SK-N-SH (cell line): ENCODE measurements around the gene ZNF136. TPM values are rescaled to one million over a fixed set of nuclear protein-coding genes. Genes with fewer than 3 reads are reported as not detected.

ENCODE experiments used
- CTCF ChIA-PET: fragments of 300-600, 350-600 bp; formaldehyde crosslinking; extraction: SDS; loops from one replicate; lab custom pipeline; 2021; lab: Yijun Ruan, JAX
- POLR2A ChIA-PET: fragments of 350-600 bp; sonication (Branson Sonifier 250); formaldehyde crosslinking; extraction: SDS; loops from one replicate; lab custom pipeline; 2020; ENCODE audit warnings: antibody characterized with exemption, inconsistent platforms; lab: Yijun Ruan, JAX
- DNase-seq: peaks from one replicate; pipeline ENCODE4 v3.0.0; 2012
- H2AFZ ChIP-seq: fragments of 200-600 bp; sonication (generic); 2 replicates; pipeline ENCODE4 v1.8.1; 2016; ENCODE audit warnings: antibody characterized with exemption, mild to moderate bottlenecking, low read depth
- H3F3A ChIP-seq: fragments of 200-600 bp; sonication (generic); replicated peaks from 2 replicates; pipeline ENCODE3; 2016; ENCODE audit warnings: antibody characterized with exemption, mild to moderate bottlenecking; ENCODE audit not compliant: insufficient read depth
- H3K27ac ChIP-seq, 2 experiments: fragments of 200-500 bp in 1 of 2; fragments of 200-600 bp in 1 of 2; sonication (Bioruptor generic) in 1 of 2; sonication (generic), shearing (Covaris generic) in 1 of 2; 2 replicates each; pipeline versions ENCODE4 v1.5.1 to v1.6.1; 2014 to 2016; ENCODE audit warnings: low read depth in 2 of 2, inconsistent platforms in 1 of 2, low read length in 1 of 2, mild to moderate bottlenecking in 1 of 2, mixed read lengths in 1 of 2
- H3K27me3 ChIP-seq: fragments of 200-600 bp; sonication (generic), shearing (Covaris generic); 2 replicates; pipeline ENCODE4 v1.6.1; 2016; ENCODE audit warnings: mixed run types; ENCODE audit not compliant: insufficient read depth
- H3K36me3 ChIP-seq, 2 experiments: fragments of 200-500 bp in 1 of 2; fragments of 200-600 bp in 1 of 2; sonication (Bioruptor generic) in 1 of 2; sonication (generic) in 1 of 2; replicated peaks in 1 of 2; 2 replicates each; pipeline versions ENCODE3 to v1.5.1; 2014 to 2016; ENCODE audit warnings: low read length in 1 of 2, mild to moderate bottlenecking in 1 of 2; ENCODE audit not compliant: insufficient read depth in 2 of 2, control insufficient read depth in 1 of 2
- H3K4me1 ChIP-seq, 2 experiments: fragments of 200-500 bp in 1 of 2; fragments of 200-600 bp in 1 of 2; sonication (Bioruptor generic) in 1 of 2; sonication (generic), shearing (Covaris generic) in 1 of 2; 2 replicates each; pipeline versions ENCODE4 v1.5.1 to v1.6.1; 2014 to 2016; ENCODE audit warnings: low read depth in 1 of 2, low read length in 1 of 2, mixed run types in 1 of 2; ENCODE audit not compliant: insufficient read depth in 2 of 2, control insufficient read depth in 1 of 2
- H3K4me2 ChIP-seq: fragments of 200-600 bp; sonication (generic), shearing (Covaris generic); 2 replicates; pipeline ENCODE4 v1.6.1; 2017; ENCODE audit warnings: mixed run types
- H3K4me3 ChIP-seq, 2 experiments: fragments of 200-500 bp in 1 of 2; fragments of 200-600 bp in 1 of 2; sonication (Bioruptor generic) in 1 of 2; sonication (generic), shearing (Covaris generic) in 1 of 2; 2 replicates each; pipeline versions ENCODE4 v1.5.1 to v1.8.1; 2014 to 2016; ENCODE audit warnings: low read depth in 2 of 2, inconsistent platforms in 1 of 2, low read length in 1 of 2, mild to moderate bottlenecking in 1 of 2, mixed read lengths in 1 of 2, moderate library complexity in 1 of 2
- H3K79me2 ChIP-seq: fragments of 200-600 bp; sonication (generic); 2 replicates; pipeline ENCODE4 v1.8.1; 2017; ENCODE audit warnings: mild to moderate bottlenecking; ENCODE audit not compliant: insufficient read depth
- H3K9ac ChIP-seq: fragments of 200-600 bp; sonication (generic); 2 replicates; pipeline ENCODE4 v1.6.1; 2017; ENCODE audit warnings: mixed run types
- H3K9me2 ChIP-seq: fragments of 200-600 bp; sonication (generic); 2 replicates; pipeline ENCODE4 v1.6.1; 2017; ENCODE audit warnings: mixed run types
- H3K9me3 ChIP-seq: fragments of 200-600 bp; sonication (generic); 2 replicates; pipeline ENCODE4 v1.6.1; 2017; ENCODE audit warnings: mixed run types, mild to moderate bottlenecking, moderate library complexity
- H4K20me1 ChIP-seq: fragments of 200-600 bp; sonication (generic); 2 replicates; pipeline ENCODE4 v1.6.1; 2017; ENCODE audit warnings: mild to moderate bottlenecking, mixed run types; ENCODE audit not compliant: insufficient read depth
- CHD2 ChIP-seq: fragments of 150-350 bp; IDR thresholded peaks from 2 replicates; pipeline ENCODE4 v1.6.1; 2018; ENCODE audit warnings: low read length; ENCODE audit not compliant: partially characterized antibody
- ELF1 ChIP-seq: IDR thresholded peaks from 2 replicates; pipeline ENCODE4 v1.4.0; 2012
- EZH2phosphoT487 ChIP-seq: fragments of 200-600 bp; sonication (generic); IDR thresholded peaks from 2 replicates; pipeline ENCODE4 v1.6.1; 2017; ENCODE audit warnings: low read depth, mixed run types, mild to moderate bottlenecking, antibody characterized with exemption, moderate library complexity, borderline replicate concordance
- FOSL2 ChIP-seq: IDR thresholded peaks from 2 replicates; pipeline ENCODE4 v1.4.0; 2012; ENCODE audit warnings: low read depth, mild to moderate bottlenecking, moderate library complexity, borderline replicate concordance
- FOXJ3 ChIP-seq: sonication (generic); formaldehyde crosslinking; IDR thresholded peaks from 2 replicates; pipeline ENCODE4 v1.5.1; 2020; ENCODE audit warnings: mild to moderate bottlenecking, missing genetic modification reagents
- FOXM1 ChIP-seq: IDR thresholded peaks from 2 replicates; pipeline ENCODE4 v1.4.0; 2012; ENCODE audit warnings: low read depth, mild to moderate bottlenecking
- GABPA ChIP-seq: IDR thresholded peaks from 2 replicates; pipeline ENCODE4 v1.4.0; 2012; ENCODE audit warnings: low read depth, mild to moderate bottlenecking
- IRF3 ChIP-seq: fragments of 150-350 bp; IDR thresholded peaks from 2 replicates; pipeline ENCODE4 v1.6.1; 2016; ENCODE audit warnings: mild to moderate bottlenecking, low read depth, low read length
- MEF2A ChIP-seq: IDR thresholded peaks from 2 replicates; pipeline ENCODE4 v1.4.0; 2012; ENCODE audit warnings: low read depth, borderline replicate concordance
- MXI1 ChIP-seq: IDR thresholded peaks from 2 replicates; pipeline ENCODE4 v1.6.1; 2012; ENCODE audit warnings: mild to moderate bottlenecking, low read depth, low read length, improper control_type of control experiment
- NFIC ChIP-seq: IDR thresholded peaks from 2 replicates; pipeline ENCODE4 v1.4.0; 2012; ENCODE audit warnings: borderline replicate concordance
- PBX3 ChIP-seq: IDR thresholded peaks from 2 replicates; pipeline ENCODE4; 2012
- POLR2AphosphoS5 ChIP-seq: IDR thresholded peaks from 2 replicates; pipeline ENCODE4 v1.6.1; 2012; ENCODE audit warnings: low read depth, low read length
- RCOR1 ChIP-seq: fragments of 150-350 bp; IDR thresholded peaks from 2 replicates; pipeline ENCODE4 v1.6.1; 2017; ENCODE audit warnings: antibody characterized with exemption, low read length
- RFX5 ChIP-seq: IDR thresholded peaks from 2 replicates; pipeline ENCODE4 v1.6.1; 2012; ENCODE audit warnings: mild to moderate bottlenecking, improper control_type of control experiment, low read length
- SMC3 ChIP-seq: IDR thresholded peaks from 2 replicates; pipeline ENCODE4 v1.6.1; 2012; ENCODE audit warnings: low read depth, low read length, improper control_type of control experiment
- TAF1 ChIP-seq: IDR thresholded peaks from 2 replicates; pipeline ENCODE4 v1.6.1; 2012; ENCODE audit warnings: low read depth, mild to moderate bottlenecking, low read length, moderate library complexity, borderline replicate concordance
- TEAD4 ChIP-seq: IDR thresholded peaks from 2 replicates; pipeline ENCODE4 v1.4.0; 2012; ENCODE audit warnings: mild to moderate bottlenecking, borderline replicate concordance; ENCODE audit not compliant: insufficient read depth
- YY1 ChIP-seq: IDR thresholded peaks from 2 replicates; pipeline ENCODE4 v1.4.0; 2012; ENCODE audit warnings: low read depth, mild to moderate bottlenecking
- WGBS: methylation state at CpG from one replicate; pipeline ENCODE4 v1.1.6; 2017; ENCODE audit warnings: low lambda C conversion rate; 5-methylcytosine and 5-hydroxymethylcytosine counted together
- polyA plus RNA-seq, 3 experiments: library from polyadenylated mRNA; depleted of rRNA; stranded (reverse); fragments of >200 nt; gene quantifications; 2 replicates each; pipeline ENCODE4 v1.2.3, GENCODE V29; 2012
- TF ChIP-seq, protein P1 (sequence below): IDR thresholded peaks from 2 replicates; pipeline ENCODE4 v1.4.0; 2012; ENCODE audit warnings: low read depth
- TF ChIP-seq, protein P2 (sequence below): IDR thresholded peaks from 2 replicates; pipeline ENCODE4 v1.6.1; 2012; ENCODE audit warnings: mild to moderate bottlenecking, low read depth, low read length, moderate library complexity

ZNF136 gene
- polyA plus RNA-seq, 1 of the 3 experiments (the other 2 are of a cell fraction), result 1.7 TPM

DNA sequence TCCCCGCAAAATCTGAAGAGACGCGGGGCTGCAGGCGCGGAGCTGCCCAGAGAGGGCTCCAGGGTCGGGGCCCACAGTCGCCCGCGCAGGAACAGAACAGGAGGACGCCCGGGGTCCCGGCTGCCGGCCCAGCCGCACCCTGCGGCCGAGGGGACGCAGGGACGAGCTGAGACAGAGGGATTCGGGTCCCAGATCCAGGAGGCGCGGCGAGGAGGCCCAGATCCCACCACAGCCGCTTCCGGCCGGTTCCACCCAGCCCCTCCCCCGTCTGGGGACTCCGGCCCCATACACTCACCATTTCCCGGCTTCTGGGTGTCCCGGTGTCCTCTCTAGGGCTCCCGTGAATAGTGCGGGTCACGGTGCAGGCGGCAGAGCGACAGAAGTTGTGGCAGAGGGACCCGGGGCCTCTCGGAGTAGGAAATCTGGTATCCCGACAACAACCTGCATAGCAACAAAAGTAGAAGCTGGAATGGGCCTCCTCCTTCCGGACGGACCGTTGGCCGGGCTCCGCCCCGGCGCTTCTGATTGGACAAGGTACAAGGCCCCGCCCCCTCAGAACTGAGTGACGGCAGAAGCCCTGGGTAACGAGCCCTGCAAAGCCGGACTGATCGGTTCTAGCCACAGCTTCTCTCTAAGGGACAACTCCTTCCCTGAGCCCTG, 22.9 kb upstream of the ZNF136 start, which contains the start of gene ZNF20:
Gene ZNF20, minus strand, starts transcription at position 466 of the 660 bp plus-strand sequence. Its CDS starts 168 bp downstream, at position 298.
- Histone ChIP-seq H3K79me2 (peaks cover 40% of the 10 kb centered on the region), H3K4me3 (peak within 1 kb of the TSS; percentile 66 to 99), H3K9me3 (no peaks in the 10 kb centered on the region), H3K36me3 (peaks cover 12 to 58% of the 10 kb centered on the region in 2 experiments), H2AFZ (peak within 1 kb of the TSS; percentile 92; the same call in 1 of the 2 replicates), H3K4me1 (peaks cover 0 to 8% of the 10 kb centered on the region in 2 experiments; a peak in 1 of 4 replicates), H3K27ac (peak within 1 kb of the TSS; percentile 83 to 89), H3K9me2 (no peaks in the 10 kb centered on the region), H3F3A (peaks cover 22% of the 10 kb centered on the region), H3K4me2 (peak within 1 kb of the TSS; percentile 86), H3K9ac (peak within 1 kb of the TSS; percentile 89), H4K20me1 (no peaks in the 10 kb centered on the region), H3K27me3 (no peaks in the 10 kb centered on the region)
- POLR2A ChIA-PET, result interaction anchor here (0.6 to 1.6 kb wide), 16 partner anchors 16 to 342 kb away, joined by 3 to 12 read pairs (median 4); partner anchors contain the start of genes ZNF433, ZNF442, ZNF443 and ZNF563
- TF ChIP-seq CHD2, result peak; percentile 9
- no peak for TF ChIP-seq SMC3
- no peak for TF ChIP-seq FOXM1
- TF ChIP-seq ELF1, result no peak; the same call in 1 of the 2 replicates
- TF ChIP-seq, protein P1, sequence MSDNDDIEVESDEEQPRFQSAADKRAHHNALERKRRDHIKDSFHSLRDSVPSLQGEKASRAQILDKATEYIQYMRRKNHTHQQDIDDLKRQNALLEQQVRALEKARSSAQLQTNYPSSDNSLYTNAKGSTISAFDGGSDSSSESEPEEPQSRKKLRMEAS, result peak; percentile 7; the same call in 1 of the 2 replicates
- TF ChIP-seq GABPA, result peak; percentile 42; the same call in 1 of the 2 replicates
- TF ChIP-seq MXI1, result peak; percentile 62
- no peak for TF ChIP-seq IRF3
- TF ChIP-seq MEF2A, result no peak
- peak; percentile 60 for TF ChIP-seq POLR2AphosphoS5
- TF ChIP-seq TAF1, result 0 out of 2 replicates have a peak, but pooled peaks have one; percentile 5
- TF ChIP-seq FOSL2, result no peak
- TF ChIP-seq FOXJ3 (CRISPR knock-in tag), result no peak
- no peak for TF ChIP-seq EZH2phosphoT487
- peak; percentile 91 for TF ChIP-seq RFX5
- TF ChIP-seq RCOR1, result no peak
- peak; percentile 88 for TF ChIP-seq PBX3
- no peak for TF ChIP-seq NFIC
- TF ChIP-seq, protein P2, sequence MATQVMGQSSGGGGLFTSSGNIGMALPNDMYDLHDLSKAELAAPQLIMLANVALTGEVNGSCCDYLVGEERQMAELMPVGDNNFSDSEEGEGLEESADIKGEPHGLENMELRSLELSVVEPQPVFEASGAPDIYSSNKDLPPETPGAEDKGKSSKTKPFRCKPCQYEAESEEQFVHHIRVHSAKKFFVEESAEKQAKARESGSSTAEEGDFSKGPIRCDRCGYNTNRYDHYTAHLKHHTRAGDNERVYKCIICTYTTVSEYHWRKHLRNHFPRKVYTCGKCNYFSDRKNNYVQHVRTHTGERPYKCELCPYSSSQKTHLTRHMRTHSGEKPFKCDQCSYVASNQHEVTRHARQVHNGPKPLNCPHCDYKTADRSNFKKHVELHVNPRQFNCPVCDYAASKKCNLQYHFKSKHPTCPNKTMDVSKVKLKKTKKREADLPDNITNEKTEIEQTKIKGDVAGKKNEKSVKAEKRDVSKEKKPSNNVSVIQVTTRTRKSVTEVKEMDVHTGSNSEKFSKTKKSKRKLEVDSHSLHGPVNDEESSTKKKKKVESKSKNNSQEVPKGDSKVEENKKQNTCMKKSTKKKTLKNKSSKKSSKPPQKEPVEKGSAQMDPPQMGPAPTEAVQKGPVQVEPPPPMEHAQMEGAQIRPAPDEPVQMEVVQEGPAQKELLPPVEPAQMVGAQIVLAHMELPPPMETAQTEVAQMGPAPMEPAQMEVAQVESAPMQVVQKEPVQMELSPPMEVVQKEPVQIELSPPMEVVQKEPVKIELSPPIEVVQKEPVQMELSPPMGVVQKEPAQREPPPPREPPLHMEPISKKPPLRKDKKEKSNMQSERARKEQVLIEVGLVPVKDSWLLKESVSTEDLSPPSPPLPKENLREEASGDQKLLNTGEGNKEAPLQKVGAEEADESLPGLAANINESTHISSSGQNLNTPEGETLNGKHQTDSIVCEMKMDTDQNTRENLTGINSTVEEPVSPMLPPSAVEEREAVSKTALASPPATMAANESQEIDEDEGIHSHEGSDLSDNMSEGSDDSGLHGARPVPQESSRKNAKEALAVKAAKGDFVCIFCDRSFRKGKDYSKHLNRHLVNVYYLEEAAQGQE, result no peak
- no peak for TF ChIP-seq YY1
- TF ChIP-seq TEAD4, result no peak
- peak; percentile 95 for DNase-seq
- 1% methylated on average over 12 of the region's 49 CpGs for WGBS
- CTCF ChIA-PET, result interaction anchor here (0.9 to 3.4 kb wide), 32 partner anchors 10 to 359 kb away, joined by 3 to 78 read pairs (median 10); partner anchors contain the start of genes ZNF433, ZNF443, ZNF625 and ZNF700
